ENCODE measurements around the gene THOP1. TPM values are rescaled to one million over a fixed set of nuclear protein-coding genes. Genes with fewer than 3 reads are reported as not detected.

Gene THOP1
- total and polyA plus RNA-seq, 10 of the 15 experiments (the other 5 are each of a cell fraction or from before 2014, with no cell fraction given) = 1.9 to 270 (median 169) TPM

DNA sequence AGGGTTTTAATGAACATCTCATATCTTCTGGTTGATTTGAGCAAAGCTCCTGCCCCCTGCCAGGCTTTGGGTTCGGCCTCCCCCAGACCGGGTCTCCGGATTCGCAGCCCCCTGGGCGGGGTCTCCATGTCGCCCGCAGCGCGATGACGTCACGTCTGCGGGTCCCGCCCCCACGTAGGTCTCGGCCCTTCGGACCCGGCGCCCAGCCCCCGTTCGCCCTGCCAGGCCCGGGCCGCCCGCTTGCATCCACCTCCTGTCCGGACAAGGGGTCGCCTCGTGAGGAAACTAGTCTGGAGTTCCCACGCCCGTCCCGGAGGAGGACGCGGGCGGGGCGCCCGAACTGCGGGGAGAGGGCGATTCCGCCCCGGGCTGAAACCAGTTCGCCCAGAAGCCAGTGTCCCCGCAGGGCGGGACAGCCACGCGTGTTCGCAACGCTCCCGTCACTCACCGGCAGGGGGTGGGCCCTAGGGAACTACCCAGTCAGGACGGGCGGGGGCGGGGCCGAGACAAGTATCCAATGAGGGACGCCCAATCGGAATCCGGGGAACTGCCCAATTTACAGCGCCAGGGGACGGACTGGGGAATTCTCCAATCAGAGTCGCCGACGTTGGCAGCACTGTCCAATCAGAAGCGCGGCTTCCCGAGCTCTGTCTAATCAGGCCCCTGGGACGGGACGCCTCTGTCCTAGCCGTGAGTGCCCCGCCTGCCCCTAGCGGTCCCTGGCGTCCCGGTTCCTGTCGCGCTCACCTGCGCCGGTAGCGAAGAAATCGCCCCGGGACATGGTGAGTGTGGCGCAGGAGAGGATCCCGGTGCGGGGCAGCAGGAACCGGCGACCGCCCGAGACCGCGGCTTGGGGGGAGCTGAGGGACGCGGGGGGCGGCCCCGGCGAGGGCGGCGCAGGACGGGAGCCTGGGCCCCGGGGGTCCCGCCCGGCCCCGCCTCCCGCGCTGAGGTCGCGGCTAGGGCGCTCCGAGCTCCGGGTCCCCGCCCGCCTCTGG is 55.8 kb downstream of the THOP1 start, which contains the start of gene ZNF555 (continued):
- TF ChIP-seq RELA (IDR thresholded peaks at IDR 0.05; ENCODE audit: borderline replicate concordance, partially characterized antibody) (peak; percentile 35), TCF12 (IDR thresholded peaks at IDR 0.05; ENCODE audit: low read depth, low read length) (no peak), WRNIP1 (IDR thresholded peaks at IDR 0.05; ENCODE audit: borderline replicate concordance, low read depth, low read length) (no peak), EP300 (IDR thresholded peaks at IDR 0.05; ENCODE audit: borderline replicate concordance in 1 of 2, control insufficient read depth in 1 of 2, low read depth in 2 of 2, low read length in 2 of 2) (no peak), MEF2A (IDR thresholded peaks at IDR 0.05; ENCODE audit: insufficient read depth, low read depth, low read length) (no peak), BCL11A (IDR thresholded peaks at IDR 0.05; ENCODE audit: low read depth, low read length) (no peak; the same call in 1 of the 2 replicates), SPI1 (IDR thresholded peaks at IDR 0.05; ENCODE audit: borderline replicate concordance, insufficient read depth, low read depth, low read length) (no peak), RFX5 (IDR thresholded peaks at IDR 0.05; ENCODE audit: low read depth, low read length) (no peak), ZSCAN29 (IDR thresholded peaks at IDR 0.05) (no peak), SUPT20H (IDR thresholded peaks at IDR 0.05; ENCODE audit: borderline replicate concordance, control insufficient read depth, low read depth, low read length) (no peak)
- TF ChIP-seq, protein P1, sequence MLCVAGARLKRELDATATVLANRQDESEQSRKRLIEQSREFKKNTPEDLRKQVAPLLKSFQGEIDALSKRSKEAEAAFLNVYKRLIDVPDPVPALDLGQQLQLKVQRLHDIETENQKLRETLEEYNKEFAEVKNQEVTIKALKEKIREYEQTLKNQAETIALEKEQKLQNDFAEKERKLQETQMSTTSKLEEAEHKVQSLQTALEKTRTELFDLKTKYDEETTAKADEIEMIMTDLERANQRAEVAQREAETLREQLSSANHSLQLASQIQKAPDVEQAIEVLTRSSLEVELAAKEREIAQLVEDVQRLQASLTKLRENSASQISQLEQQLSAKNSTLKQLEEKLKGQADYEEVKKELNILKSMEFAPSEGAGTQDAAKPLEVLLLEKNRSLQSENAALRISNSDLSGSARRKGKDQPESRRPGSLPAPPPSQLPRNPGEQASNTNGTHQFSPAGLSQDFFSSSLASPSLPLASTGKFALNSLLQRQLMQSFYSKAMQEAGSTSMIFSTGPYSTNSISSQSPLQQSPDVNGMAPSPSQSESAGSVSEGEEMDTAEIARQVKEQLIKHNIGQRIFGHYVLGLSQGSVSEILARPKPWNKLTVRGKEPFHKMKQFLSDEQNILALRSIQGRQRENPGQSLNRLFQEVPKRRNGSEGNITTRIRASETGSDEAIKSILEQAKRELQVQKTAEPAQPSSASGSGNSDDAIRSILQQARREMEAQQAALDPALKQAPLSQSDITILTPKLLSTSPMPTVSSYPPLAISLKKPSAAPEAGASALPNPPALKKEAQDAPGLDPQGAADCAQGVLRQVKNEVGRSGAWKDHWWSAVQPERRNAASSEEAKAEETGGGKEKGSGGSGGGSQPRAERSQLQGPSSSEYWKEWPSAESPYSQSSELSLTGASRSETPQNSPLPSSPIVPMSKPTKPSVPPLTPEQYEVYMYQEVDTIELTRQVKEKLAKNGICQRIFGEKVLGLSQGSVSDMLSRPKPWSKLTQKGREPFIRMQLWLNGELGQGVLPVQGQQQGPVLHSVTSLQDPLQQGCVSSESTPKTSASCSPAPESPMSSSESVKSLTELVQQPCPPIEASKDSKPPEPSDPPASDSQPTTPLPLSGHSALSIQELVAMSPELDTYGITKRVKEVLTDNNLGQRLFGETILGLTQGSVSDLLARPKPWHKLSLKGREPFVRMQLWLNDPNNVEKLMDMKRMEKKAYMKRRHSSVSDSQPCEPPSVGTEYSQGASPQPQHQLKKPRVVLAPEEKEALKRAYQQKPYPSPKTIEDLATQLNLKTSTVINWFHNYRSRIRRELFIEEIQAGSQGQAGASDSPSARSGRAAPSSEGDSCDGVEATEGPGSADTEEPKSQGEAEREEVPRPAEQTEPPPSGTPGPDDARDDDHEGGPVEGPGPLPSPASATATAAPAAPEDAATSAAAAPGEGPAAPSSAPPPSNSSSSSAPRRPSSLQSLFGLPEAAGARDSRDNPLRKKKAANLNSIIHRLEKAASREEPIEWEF (IDR thresholded peaks at IDR 0.05; ENCODE audit: insufficient replicate concordance, low read depth, low read length) = no peak
- TF ChIP-seq, protein P2, sequence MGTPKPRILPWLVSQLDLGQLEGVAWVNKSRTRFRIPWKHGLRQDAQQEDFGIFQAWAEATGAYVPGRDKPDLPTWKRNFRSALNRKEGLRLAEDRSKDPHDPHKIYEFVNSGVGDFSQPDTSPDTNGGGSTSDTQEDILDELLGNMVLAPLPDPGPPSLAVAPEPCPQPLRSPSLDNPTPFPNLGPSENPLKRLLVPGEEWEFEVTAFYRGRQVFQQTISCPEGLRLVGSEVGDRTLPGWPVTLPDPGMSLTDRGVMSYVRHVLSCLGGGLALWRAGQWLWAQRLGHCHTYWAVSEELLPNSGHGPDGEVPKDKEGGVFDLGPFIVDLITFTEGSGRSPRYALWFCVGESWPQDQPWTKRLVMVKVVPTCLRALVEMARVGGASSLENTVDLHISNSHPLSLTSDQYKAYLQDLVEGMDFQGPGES (IDR thresholded peaks at IDR 0.05) = peak; percentile 93
- TF ChIP-seq, protein P3, sequence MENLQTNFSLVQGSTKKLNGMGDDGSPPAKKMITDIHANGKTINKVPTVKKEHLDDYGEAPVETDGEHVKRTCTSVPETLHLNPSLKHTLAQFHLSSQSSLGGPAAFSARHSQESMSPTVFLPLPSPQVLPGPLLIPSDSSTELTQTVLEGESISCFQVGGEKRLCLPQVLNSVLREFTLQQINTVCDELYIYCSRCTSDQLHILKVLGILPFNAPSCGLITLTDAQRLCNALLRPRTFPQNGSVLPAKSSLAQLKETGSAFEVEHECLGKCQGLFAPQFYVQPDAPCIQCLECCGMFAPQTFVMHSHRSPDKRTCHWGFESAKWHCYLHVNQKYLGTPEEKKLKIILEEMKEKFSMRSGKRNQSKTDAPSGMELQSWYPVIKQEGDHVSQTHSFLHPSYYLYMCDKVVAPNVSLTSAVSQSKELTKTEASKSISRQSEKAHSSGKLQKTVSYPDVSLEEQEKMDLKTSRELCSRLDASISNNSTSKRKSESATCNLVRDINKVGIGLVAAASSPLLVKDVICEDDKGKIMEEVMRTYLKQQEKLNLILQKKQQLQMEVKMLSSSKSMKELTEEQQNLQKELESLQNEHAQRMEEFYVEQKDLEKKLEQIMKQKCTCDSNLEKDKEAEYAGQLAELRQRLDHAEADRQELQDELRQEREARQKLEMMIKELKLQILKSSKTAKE (IDR thresholded peaks at IDR 0.05; ENCODE audit: low read depth, poor library complexity, severe bottlenecking) = no peak
- TF ChIP-seq, protein P4, sequence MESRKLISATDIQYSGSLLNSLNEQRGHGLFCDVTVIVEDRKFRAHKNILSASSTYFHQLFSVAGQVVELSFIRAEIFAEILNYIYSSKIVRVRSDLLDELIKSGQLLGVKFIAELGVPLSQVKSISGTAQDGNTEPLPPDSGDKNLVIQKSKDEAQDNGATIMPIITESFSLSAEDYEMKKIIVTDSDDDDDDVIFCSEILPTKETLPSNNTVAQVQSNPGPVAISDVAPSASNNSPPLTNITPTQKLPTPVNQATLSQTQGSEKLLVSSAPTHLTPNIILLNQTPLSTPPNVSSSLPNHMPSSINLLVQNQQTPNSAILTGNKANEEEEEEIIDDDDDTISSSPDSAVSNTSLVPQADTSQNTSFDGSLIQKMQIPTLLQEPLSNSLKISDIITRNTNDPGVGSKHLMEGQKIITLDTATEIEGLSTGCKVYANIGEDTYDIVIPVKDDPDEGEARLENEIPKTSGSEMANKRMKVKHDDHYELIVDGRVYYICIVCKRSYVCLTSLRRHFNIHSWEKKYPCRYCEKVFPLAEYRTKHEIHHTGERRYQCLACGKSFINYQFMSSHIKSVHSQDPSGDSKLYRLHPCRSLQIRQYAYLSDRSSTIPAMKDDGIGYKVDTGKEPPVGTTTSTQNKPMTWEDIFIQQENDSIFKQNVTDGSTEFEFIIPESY (IDR thresholded peaks at IDR 0.05) = no peak
- TF ChIP-seq, protein P5, sequence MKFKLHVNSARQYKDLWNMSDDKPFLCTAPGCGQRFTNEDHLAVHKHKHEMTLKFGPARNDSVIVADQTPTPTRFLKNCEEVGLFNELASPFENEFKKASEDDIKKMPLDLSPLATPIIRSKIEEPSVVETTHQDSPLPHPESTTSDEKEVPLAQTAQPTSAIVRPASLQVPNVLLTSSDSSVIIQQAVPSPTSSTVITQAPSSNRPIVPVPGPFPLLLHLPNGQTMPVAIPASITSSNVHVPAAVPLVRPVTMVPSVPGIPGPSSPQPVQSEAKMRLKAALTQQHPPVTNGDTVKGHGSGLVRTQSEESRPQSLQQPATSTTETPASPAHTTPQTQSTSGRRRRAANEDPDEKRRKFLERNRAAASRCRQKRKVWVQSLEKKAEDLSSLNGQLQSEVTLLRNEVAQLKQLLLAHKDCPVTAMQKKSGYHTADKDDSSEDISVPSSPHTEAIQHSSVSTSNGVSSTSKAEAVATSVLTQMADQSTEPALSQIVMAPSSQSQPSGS (IDR thresholded peaks at IDR 0.05; ENCODE audit: low read length) = no peak

All from GM12878 (cell line).